ENCODE data around the gene MMS22L.

The MMS22L gene

GRCh38 chr6:97092673-97093305 lies 190.2 kb downstream of the MMS22L start:
- H3K4me3 ChIP-seq (replicated peaks; ENCODE audit: low read depth, low read length): no peak overlapping the region
- TF ChIP-seq CTCF (IDR thresholded peaks at IDR 0.05; ENCODE audit: low read depth, low read length, missing control alignments): no peak
- no peak for DNase-seq (ENCODE audit: extremely low read depth, low read depth)
